GM20000 (cell line): ENCODE data around the gene MTHFD1L.

Source experiments
- DNase-seq: peaks from one replicate; pipeline ENCODE4 v3.0.0; 2012; ENCODE audit warnings: low spot score
- CTCF ChIP-seq: IDR thresholded peaks from 2 replicates; pipeline ENCODE4 v1.5.1; 2012; ENCODE audit warnings: mild to moderate bottlenecking, control low read depth; ENCODE audit errors: extremely low read depth, missing control alignments

Gene MTHFD1L

GRCh38 chr6:151088599-151088935 lies 223.1 kb downstream of the MTHFD1L start:
- DNase-seq: no peak
- TF ChIP-seq CTCF: no peak

GRCh38 chr6:151088963-151089362 lies 223.5 kb downstream of the MTHFD1L start:
- DNase-seq: no peak

GRCh38 chr6:151089978-151090377 lies 224.5 kb downstream of the MTHFD1L start:
- TF ChIP-seq CTCF: no peak
- DNase-seq: no peak

More at GRCh38 chr6:151088963-151089362, 223.5 kb downstream of the MTHFD1L start:
- no peak for TF ChIP-seq CTCF

GRCh38 chr6:151091571-151091970 lies 226.1 kb downstream of the MTHFD1L start:
- DNase-seq: no peak
- TF ChIP-seq CTCF: no peak

- no peak for DNase-seq
- TF ChIP-seq CTCF: no peak
These were observed 227.1 kb downstream of the MTHFD1L start for GRCh38 chr6:151092591-151092990.

GRCh38 chr6:151093706-151094105 lies 228.2 kb downstream of the MTHFD1L start:
- TF ChIP-seq CTCF: no peak
- DNase-seq: no peak

GRCh38 chr6:151095538-151096254 lies 230.2 kb downstream of the MTHFD1L start:
- TF ChIP-seq CTCF: no peak

More at GRCh38 chr6:151095538-151096254, 230.2 kb downstream of the MTHFD1L start:
- no peak for DNase-seq
